Epithelial cell of proximal tubule (primary cell): ENCODE results near the gene EGFLAM. TPM values are rescaled to one million over a fixed set of nuclear protein-coding genes. Genes with fewer than 3 reads are reported as not detected.

Source experiments
- DNase-seq: peaks from one replicate; pipeline ENCODE4 v3.0.0-alpha.2; 2011; ENCODE audit warnings: low read depth
- H3K4me3 ChIP-seq: 2 replicates; pipeline ENCODE4 v1.5.1; 2011; ENCODE audit warnings: low read depth, mild to moderate bottlenecking, low read length
- total RNA-seq: library from RNA; depleted of rRNA; stranded (reverse); fragments of >200 nt; gene quantifications from 2 replicates; pipeline ENCODE4 v1.2.3, GENCODE V29; 2015
- TF ChIP-seq, protein P1 (sequence below): conservative IDR thresholded peaks from 2 replicates; pipeline ENCODE4 v1.5.1; 2012; ENCODE audit warnings: low read depth, mild to moderate bottlenecking, low read length

The EGFLAM gene
- total RNA-seq, 1 donor from 2014 or later = 0.17 TPM

- no peak overlapping the region for H3K4me3 ChIP-seq
- TF ChIP-seq, protein P1, sequence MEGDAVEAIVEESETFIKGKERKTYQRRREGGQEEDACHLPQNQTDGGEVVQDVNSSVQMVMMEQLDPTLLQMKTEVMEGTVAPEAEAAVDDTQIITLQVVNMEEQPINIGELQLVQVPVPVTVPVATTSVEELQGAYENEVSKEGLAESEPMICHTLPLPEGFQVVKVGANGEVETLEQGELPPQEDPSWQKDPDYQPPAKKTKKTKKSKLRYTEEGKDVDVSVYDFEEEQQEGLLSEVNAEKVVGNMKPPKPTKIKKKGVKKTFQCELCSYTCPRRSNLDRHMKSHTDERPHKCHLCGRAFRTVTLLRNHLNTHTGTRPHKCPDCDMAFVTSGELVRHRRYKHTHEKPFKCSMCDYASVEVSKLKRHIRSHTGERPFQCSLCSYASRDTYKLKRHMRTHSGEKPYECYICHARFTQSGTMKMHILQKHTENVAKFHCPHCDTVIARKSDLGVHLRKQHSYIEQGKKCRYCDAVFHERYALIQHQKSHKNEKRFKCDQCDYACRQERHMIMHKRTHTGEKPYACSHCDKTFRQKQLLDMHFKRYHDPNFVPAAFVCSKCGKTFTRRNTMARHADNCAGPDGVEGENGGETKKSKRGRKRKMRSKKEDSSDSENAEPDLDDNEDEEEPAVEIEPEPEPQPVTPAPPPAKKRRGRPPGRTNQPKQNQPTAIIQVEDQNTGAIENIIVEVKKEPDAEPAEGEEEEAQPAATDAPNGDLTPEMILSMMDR = no peak
- DNase-seq = no peak
These were observed 195.6 kb downstream of the EGFLAM start for GRCh38 chr5:38453921-38454320.

- H3K4me3 ChIP-seq = no peak overlapping the region
- TF ChIP-seq, protein P1 = no peak
- DNase-seq = no peak
These were observed 197.5 kb downstream of the EGFLAM start for GRCh38 chr5:38455796-38456330.

DNA sequence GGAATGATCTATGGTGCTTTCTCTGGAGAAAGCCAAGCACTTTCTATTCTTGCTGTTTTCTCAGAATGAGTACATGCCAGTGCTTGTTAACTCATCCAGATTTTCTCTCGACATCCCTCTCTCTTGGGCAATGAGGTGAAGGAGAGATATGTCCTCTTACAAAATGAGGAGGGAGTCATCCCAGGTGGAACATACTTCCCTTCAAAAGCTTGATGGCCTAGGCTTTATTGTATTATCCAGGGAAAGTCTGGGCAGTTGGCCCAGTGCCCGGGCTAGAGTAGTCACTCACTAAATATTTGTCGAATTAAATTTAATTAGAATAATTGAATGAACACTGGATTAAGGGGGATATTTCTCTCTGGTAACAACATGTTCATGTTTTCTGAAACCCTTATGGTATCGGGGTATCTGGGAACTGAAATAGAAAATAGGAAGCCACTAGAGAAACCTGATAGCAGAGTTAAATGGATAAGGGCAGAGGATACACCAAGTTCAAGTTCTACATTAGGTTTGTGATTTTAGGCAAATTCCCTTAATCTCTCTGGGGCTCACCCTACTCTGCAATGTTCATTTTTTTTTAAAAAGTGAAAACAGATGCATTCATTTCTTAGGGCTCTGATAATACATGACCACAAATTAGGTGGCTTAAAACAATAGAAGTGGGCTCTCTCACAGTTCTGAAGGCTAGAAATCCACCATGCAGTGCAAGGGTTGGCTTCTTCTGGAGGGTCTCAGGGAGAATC, 198.5 kb downstream of the EGFLAM start:
- TF ChIP-seq, protein P1 = no peak
- H3K4me3 ChIP-seq = no peak overlapping the region
- no peak for DNase-seq

DNA sequence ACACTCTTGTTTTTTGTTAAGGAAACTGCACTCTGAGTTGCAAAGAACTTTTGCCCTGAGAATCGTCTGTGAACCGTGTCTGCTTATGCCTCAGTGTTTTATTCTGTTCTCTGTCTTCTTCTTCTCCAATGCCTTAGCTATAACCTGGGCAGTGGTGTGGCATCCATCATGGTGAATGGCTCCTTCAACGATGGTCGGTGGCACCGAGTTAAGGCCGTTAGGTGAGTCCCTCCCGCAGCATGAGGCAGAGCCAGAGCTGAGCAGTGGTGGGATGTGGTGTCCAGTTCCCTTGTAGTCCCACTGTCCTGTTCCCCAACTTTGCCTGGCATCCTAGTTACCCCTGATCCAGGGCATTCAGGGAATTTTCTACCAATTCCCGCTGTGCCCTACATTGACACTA, 199.8 kb downstream of the EGFLAM start:
- TF ChIP-seq, protein P1 = no peak
- no peak overlapping the region for H3K4me3 ChIP-seq
- DNase-seq = no peak

DNA sequence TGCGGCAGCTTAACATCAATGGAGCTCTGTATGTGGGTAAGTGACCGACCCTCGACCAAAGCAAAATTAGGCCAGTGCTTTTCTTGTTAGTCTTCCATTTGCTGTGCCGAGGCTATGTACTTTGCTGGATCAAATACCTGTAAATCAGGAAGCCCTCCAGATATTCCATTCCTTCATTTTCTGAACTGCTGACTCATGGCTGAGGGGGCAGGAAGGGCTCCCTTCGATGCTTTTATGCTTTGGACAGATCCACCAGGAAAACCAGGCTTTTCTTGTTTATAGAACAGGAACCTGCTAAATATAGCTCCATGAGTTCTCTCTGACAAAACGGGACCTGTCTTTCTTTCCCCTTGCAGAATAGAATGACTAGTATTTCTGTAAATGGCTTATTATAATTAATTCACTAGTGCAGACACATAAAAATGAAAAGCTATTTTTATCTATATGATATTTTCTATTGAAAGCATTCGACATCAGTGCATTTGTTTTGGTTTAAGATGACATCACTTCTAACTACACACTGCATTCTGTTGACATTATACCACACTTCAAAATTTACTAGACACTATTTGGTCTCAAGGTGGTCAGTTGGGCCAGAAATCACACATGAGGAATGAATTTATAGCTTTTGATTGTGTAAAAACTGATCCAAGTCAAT, 204.7 kb downstream of the EGFLAM start:
- no peak overlapping the region for H3K4me3 ChIP-seq
- DNase-seq = no peak
- TF ChIP-seq, protein P1 = no peak

DNA sequence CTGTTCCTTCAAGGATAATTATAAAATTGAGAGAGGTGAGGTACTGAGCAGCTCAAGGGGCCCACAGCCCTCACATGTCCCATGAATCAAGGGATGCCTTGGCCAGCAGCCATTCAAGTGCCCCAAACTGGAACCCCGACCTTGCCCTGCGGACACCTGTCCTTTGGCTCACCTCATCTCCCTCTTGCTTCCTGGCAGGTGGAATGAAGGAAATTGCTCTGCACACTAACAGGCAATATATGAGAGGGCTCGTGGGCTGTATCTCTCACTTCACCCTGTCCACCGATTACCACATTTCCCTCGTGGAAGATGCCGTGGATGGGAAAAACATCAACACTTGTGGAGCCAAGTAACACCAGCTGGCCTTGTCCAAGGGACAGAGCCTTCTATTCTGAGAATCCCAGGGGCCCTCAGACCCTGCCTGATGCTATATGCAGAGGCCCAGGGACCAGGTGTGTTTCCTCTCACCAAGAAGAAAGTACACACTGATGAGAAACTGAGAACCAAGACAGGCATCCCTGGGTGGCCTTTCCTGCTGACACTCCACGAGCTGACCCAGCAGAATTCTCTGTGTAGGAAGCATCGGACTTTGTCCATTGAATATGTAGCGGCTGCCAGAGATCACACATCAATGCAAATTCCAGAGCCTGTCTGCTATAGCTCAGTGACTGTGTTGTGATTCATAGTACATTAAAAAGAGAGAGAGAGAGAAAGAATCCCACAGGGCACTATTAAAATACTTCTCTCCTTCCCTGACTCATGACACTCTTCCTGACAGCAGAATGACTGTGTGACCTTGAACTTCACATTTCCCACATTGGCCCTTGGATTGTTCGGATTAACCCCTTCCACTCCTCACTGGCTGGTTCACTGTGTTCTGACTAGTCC, 205.5 kb downstream of the EGFLAM start:
- DNase-seq = peak; percentile 85
- TF ChIP-seq, protein P1 = no peak
- H3K4me3 ChIP-seq = no peak overlapping the region
